RWPE1 (cell line): ENCODE data around the gene SMIM8.
"Not testable (repeated sequence)": the region's sequence is repeated elsewhere in the genome, so short reads cannot be mapped to it uniquely, and the experiment has no call there.

Experiments
- CTCF ChIA-PET: fragments of 350-600 bp; sonication (Branson Sonifier 250); formaldehyde crosslinking; extraction: SDS; loops from one replicate; lab custom pipeline; 2021; lab: Yijun Ruan, JAX
- POLR2A ChIA-PET: fragments of 400-600 bp; formaldehyde crosslinking; extraction: SDS; loops from one replicate; lab custom pipeline; 2020; ENCODE audit warnings: antibody characterized with exemption; ENCODE audit not compliant: low non-redundant PET; lab: Yijun Ruan, JAX
- DNase-seq: peaks from one replicate; pipeline ENCODE4 v3.0.0; 2012; ENCODE audit warnings: low spot score
- H3K27ac ChIP-seq: fragments of 450-650 bp; 2 replicates; pipeline ENCODE4 v1.5.1; 2017
- CTCF ChIP-seq: fragments of 450-650 bp; conservative IDR thresholded peaks from 2 replicates; pipeline ENCODE4 v1.5.1; 2017; ENCODE audit warnings: low read depth, mild to moderate bottlenecking

Gene SMIM8

DNA sequence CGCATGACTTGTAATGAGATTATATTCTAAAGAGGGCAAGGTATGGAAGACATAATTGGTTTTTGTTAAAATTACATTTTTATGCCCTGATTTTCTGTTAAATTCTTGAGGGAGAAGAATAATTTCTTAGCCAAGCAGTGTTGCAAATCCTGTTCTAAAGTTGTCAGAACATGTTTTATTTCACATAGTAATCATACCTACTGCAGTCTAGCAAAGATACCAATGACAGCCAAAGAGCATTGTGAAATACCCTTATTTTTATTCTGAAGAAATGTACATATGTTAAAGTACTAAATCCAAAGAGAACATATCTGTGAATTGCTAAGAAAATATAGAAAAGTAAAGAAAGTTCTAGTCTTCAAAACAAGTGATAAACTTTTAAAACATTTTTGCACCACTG is 39.6 kb upstream of the SMIM8 start:
- ChIA-PET POLR2A (no interaction called here), CTCF (no interaction called here)
- no peak for TF ChIP-seq CTCF
- peak; percentile 23 for DNase-seq
- no peak overlapping the region for H3K27ac ChIP-seq

- no peak for TF ChIP-seq CTCF
- POLR2A ChIA-PET, result no interaction called here
- CTCF ChIA-PET, result interaction anchor here (0.6 to 0.7 kb wide), 2 partner anchors 44 to 204 kb away, joined by 3 to 4 read pairs; no protein-coding TSS in a partner anchor
- DNase-seq, result no peak
- H3K27ac ChIP-seq, result no peak overlapping the region
Observed at GRCh38 chr6:87283461-87283860, 38.9 kb upstream of the SMIM8 start.

- no peak overlapping the region for H3K27ac ChIP-seq
- POLR2A ChIA-PET, result no interaction called here
Observed at GRCh38 chr6:87287251-87287650, 35.1 kb upstream of the SMIM8 start.

GRCh38 chr6:87289571-87289970 is 32.8 kb upstream of the SMIM8 start:
- no peak for DNase-seq
- CTCF ChIA-PET, result no interaction called here
- TF ChIP-seq CTCF, result no peak
- no peak overlapping the region for H3K27ac ChIP-seq
- POLR2A ChIA-PET, result no interaction called here

More at GRCh38 chr6:87287251-87287650, 35.1 kb upstream of the SMIM8 start:
- DNase-seq, result no peak
- no peak for TF ChIP-seq CTCF
- CTCF ChIA-PET, result no interaction called here

DNA sequence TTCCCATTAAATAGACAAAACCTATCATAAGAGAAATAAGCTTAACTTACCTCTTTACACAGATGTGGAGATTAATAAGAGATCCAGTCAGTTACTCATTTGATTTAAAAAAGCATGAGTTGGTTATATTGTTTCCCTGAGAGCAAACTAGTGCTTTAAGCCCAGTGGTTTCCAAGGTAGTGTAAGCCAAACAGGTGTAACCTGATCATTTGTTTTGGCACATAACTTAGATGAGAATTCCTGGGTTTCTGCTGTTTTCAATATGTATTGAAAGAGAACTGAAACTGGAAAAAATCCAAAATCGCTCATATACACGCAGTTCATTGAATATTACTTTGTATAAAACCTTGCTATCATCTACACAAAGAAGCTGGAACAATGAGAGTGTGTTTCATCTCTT is 30.5 kb upstream of the SMIM8 start:
- H3K27ac ChIP-seq, result no peak overlapping the region
- TF ChIP-seq CTCF, result no peak
- CTCF ChIA-PET, result no interaction called here
- no peak for DNase-seq
- POLR2A ChIA-PET, result no interaction called here

GRCh38 chr6:87293526-87293925 is 28.9 kb upstream of the SMIM8 start:
- H3K27ac ChIP-seq, result no peak overlapping the region
- POLR2A ChIA-PET, result no interaction called here
- peak; percentile 20 for DNase-seq
- CTCF ChIA-PET, result no interaction called here
- no peak for TF ChIP-seq CTCF

DNA sequence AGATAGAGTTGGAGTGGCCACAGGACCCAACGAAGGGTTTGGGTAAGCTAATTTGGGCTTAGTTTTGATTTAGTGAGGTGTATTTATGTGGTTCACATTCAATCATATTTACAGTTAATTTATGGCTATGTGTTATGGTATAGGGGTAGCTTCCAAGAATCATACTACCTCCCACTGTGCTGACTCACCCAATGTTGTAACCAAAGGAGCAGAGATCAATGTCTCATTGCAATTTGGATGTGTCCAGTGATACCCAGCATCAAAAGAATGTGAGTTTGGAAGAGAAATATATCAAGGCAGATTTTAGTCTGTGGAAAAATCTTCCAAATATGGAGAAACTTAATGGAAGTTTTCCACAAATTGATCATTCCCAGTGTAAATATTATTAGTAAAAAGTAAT is 25.3 kb upstream of the SMIM8 start:
- DNase-seq, result no peak
- ChIA-PET CTCF (no interaction called here), POLR2A (no interaction called here)
- no peak overlapping the region for H3K27ac ChIP-seq
- TF ChIP-seq CTCF, result no peak

DNA sequence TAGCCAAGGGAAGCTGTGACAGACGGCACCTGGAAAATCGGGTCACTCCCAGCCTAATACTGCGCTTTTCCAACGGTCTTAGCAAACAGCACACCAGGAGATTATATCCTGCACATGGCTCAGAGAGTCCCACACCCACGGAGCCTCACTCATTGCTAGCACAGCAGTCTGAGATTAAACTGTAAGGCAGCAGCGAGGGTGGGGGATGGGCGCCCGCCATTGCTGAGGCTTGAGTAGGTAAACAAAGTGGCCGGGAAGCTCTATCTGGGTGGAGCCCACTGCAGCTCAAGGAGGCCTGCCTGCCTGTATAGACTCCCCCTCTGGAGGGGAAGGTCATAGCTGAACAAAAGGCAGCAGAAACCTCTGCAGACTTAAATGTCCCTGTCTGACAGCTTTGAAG is 21.1 kb upstream of the SMIM8 start:
- DNase-seq, CTCF ChIA-PET, H3K27ac ChIP-seq, POLR2A ChIA-PET: not testable (repeated sequence)
